Left colon (tissue), 2 donors: ENCODE data around the gene CFAP65. TPM values are rescaled to one million over a fixed set of nuclear protein-coding genes. Genes with fewer than 3 reads are reported as not detected.

Experiments used
- ATAC-seq: fragments of 200-7000 bp; cut with Tn5 transposase; one replicate; pipeline ENCODE4 v1.9.1; 2020; ENCODE audit warnings: mild to moderate bottlenecking, moderate library complexity
- DNase-seq, 2 donors: peaks; one replicate each; pipeline ENCODE4 v3.0.0-alpha.2; 2020
- intact Hi-C, 2 donors: fragments of 100-400 bp; cut with DNase I in 1 of 2; cut with micrococcal nuclease in 1 of 2; formaldehyde crosslinking; loops; one replicate each; pipeline versions ENCODE4 v1.11.2 to v1.14.0; 2022; cut with DNase I, micrococcal nuclease
- total RNA-seq, 2 donors: library from RNA; stranded (reverse); fragmentation: NEBNext Ultra II Directional; extraction: Animal tissue kit (Norgen Biotek cat#: 25700); gene quantifications; one replicate each; pipeline ENCODE4 v1.2.1, GENCODE V29; 2021
- donor health status: DM: no; HTN: no; CAD: no.
- donor health status: DM: yes; HTN: yes; CAD: no.

Gene CFAP65
- total RNA-seq, 2 donors from 2014 or later, result 0.39 to 0.76 TPM

DNA sequence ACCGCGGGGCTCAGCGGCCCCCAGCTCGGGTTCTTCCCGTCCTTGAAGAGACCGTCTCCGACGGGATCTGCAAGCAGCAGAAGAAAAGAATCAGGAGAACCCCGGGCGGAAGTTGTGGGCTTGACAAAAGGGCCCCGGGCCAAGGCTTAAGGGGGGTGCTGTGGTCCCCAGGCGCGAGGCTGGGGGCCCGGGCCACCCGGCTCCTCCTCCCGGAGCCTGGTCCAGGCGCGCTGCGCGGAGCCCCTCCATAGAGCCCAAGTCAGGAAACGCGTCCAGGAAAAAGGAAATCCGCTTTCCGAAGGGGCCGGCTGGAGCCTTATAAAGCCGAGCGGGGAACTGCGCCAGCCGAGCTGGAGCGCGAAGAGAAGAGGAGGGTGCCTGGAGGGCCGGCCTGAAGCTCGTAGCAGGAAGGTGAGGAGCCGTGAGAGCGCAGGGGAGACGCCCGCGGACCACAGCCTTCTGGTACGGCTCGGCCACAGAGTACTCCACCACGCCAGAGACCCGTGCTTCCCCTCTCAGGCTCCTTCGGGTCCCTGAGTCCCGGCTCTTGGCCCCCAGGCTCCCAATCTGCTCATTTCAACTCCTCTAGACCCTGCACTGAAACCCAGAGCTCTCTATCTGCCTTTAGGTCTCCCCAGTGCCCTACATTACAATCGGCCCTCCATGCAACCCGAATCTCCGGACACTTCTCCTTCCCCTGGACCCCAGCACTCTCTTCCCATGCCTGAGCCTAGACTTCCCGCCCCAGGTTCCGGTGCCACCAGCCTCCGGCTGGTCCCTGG is 56.9 kb downstream of the CFAP65 start:
- ATAC-seq (no peak), DNase-seq (no peak)
- intact Hi-C loops, result no loop called here

DNA sequence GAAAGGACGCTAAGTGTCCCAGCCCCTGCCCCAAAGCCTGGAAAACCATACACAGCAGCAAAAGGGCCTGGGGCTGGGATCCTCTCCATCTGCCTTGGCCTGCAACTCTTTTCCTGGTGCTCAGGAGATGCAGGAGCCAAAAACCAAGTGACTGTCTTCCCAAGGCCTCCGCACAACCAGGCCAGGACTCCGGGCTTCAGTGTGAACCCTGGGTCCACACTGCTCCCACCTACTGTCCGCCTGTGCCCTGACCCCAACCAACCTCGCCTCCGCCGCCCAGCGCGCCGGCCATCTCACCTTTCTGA is 57.4 kb downstream of the CFAP65 start:
- intact Hi-C loops, result no loop called here
- no peak for DNase-seq

DNA sequence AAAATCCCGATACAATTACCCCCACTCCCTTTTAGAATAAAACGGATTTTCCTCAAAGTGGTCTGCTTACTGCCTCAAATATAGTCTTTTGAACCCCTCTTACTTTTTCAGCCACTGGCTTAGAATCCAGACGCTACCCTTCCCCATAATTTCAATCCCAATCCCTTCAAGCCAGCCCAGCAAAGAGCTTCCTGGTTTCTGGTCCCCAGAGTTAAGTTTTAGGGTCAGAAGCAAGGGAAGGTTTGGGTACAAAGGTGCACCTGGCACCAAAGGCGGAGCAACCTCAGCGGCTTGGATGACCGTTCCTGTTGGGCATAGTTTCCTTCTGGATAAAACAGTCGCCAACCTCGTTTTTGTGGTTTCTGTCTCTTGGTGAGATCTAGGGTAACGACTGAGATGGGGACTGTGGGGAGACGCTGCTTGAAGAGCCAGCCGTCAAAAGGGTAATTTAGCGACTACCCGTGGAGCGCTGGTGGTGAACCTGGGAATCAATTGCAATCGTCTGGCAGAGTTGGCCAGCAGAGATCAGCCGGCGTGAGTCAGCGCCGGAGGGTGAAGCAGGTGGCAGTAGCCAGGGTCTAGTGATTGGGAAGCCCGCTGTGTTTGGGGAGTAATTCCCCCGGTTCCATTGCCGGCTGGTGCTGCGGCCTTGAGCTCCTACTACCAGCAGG is 57.9 kb downstream of the CFAP65 start:
- intact Hi-C loops, result no loop called here
- DNase-seq, result no peak
- ATAC-seq, result no peak

More for the DNA sequence above, 57.4 kb downstream of the CFAP65 start:
- no peak for ATAC-seq

DNA sequence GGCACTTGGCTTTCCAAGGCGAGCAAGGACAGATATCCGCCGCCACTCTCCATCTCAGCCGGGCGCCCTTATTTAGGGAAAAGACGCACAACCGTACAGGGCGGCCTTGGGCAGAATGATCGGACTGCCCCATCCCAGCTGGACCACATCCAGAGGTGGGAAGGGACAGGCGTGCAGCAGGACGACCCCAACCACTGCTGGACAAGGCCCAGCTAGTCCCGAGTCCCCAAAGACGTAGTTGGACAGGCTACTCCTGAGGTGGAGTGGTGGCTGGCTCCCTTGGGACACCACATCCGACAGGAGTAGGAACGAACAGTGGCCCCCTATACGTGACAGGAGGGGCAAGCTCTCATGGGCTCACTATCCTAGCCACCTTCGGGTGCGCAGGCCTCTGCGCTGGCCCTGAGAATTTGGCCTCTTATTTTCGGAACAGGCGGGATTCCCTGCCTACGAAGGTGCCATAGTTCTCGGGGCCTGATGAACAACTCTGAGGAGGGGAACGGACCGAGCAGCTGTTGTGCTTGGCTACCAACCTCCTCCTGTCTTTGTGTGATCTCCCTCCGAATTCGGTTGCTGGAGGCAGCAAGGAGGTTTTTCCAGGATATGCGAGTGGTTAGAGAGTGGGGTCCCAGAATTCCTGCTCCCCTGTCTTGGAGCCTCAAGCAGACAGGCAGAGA is 58.6 kb downstream of the CFAP65 start:
- DNase-seq (no peak), ATAC-seq (no peak)
- intact Hi-C loops, result no loop called here

DNA sequence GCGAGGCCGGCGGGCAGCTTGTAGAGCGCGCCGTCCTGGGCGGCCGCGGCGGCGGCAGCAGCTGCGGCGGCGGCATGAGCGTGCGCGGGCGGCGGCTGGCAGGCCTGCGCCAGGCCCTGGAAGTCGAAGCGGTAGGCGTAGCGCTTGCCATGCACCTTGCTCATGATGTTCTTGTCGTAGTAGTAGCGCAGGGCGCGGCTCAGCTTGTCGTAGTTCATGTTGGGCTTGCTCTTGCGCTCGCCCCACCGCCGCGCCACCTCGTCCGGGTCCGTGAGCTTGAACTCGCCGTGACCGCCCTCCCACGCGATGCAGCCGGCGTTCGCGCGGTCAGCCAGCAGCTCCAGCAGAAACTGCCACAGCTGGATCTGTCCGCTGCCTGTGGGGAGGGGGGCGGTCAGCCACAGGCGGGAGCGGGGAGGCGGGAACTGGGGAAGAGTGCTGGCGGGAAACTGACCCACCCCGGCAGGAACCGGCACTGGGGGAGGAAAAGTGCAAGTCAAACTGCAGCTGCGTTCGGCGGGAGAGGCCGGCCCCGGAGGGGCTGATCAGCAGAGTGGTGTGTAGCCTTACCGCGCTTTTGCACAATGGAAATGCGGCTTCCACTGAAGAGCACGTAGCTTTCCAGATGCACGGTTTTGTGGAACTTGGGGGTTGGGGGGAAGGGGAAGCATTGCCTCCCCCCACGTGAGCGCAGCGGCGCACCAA is 59.3 kb downstream of the CFAP65 start:
- ATAC-seq (peak; percentile 60), DNase-seq (peak in 1 of 2 donors; percentile 58)
- intact Hi-C loops, result no loop called here

DNA sequence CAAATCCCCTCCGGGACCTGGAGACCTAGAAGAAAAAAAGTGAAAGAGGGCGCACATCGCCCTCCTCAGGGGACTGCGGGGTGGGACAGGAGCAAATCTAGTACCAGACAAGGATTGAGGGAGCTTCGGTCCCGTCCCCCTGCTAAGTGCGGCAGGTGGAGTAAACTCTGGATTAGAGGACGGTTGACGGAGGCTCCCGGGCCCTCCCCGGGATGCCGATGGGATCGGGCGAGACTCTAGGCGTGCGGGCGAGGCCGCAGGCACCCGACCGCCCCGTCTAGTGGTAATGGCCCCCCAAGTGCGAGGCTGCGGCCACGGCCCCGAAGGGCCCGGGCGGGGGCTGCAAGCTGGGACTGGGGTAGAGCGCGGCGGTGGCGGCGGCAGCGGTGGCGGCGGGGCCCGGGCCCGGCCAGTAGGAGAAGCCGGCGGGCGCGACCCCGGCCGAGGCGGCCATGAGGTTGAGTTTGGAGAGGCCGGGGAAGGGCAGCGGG is 59.9 kb downstream of the CFAP65 start:
- ATAC-seq (no peak), DNase-seq (no peak)
- intact Hi-C loops, result no loop called here

DNA sequence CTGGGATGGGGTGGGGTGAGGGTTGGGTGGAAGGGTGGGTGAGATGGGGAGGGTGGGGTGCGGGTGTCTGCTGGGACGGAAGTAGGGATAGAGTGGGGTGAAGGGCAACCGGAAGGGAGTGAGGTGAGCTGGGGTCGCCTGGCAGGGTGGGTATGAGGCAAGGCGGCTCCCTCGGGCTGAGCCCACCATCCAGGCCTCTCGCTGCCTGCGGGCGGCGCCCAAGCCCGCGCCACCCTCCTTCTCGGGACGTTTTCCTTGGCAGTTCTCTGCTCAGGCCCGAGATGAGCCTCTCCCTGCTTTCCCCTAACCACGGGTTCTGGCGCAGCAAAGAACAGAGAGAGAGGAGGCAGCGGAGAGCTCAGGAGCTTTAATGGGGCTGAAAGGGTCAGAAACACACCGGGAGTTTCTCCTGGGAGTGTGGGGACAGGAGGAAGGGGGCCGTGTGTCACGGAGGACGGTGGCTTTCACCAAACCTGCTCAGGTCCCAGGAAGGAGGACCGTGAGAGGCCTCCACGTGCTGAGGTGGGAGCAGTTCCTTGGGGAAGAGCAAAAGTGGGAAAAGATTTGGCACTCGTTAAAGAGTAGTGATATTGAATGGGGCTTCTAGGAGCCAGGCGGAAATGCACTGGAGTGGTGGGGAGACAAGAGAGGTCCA is 60.5 kb downstream of the CFAP65 start:
- DNase-seq, result no peak
- intact Hi-C loops, result no loop called here
- no peak for ATAC-seq

DNA sequence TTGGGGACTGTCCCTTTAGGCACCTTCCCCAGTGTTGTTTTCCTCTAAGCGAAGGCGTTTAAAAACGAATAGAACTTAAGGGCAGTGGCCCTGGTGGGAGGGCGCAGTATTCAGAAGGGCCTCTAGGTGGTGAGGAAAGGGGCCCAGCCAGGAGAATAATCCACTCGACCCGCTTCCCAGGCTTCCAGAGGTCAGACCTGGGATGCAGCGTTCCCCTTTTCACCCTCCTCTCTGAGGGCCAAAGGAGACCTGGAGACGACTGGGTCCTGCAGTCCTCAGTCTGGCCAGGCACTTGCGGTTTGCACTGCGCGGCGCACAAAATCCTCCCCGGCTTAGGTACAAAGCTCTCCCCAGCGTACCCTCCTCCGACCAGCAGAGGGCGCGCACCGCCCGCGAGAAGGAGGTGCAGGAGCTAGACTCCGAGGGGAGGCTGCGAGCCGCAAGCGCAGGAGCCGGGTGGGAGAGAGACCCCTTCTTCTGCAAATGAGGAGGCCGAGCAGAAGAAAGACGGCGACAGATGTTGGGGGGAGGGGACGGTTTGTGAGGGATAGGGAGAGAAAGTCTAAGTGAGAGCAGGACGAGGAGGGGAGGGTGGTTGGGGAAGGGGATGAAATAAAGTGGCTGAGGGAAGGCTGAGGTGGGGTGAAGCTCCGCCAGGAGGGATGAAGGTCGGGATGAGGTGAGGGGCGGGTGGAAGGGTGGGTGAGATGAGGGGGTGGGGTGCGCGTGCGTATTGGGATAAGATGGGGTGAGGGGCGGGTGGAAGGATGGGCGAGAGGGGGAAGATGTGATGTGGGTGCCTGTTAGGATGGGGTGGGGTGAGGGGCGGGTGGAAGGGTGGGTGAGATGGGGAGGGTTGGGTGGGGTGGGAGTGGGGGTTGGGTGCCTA is 61.2 kb downstream of the CFAP65 start:
- peak; percentile 77 for ATAC-seq
- intact Hi-C loops, result no loop called here
- DNase-seq, result peak; percentile 78 to 90

DNA sequence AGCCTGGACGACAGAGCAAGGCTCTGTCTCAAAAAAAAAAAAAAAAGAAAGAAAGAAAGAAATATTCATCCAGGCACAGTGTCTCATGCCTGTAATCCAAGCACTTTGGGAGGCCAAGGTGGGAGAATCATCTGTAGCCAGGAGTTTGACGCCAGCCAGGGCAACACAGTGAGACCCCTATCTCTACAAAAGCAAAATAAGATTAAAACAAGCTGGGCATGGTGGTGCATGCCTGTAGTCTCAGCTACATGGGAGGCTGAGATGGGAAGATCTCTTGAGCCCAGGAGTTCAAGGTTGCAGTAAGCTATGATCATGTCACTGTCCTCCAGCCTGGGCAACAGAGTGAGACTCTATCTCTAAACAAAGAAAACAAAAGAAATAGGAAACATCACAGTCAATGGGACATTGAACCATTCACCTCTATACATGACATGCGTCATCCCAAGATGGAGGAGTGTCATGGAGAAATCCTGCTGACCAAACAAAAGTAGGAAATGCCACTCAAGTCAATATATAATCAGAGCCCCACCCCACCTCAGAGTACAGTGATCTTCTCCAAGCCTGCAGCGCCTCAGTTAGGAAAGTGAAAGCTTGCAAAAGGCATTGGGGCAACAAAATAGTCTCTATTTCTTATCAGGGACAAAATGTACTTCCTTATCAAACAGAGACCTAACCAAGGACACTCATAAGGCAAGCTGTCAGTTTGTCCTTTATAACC is 66.1 kb downstream of the CFAP65 start:
- ATAC-seq, result peak; percentile 88
- intact Hi-C loops, result no loop called here
- DNase-seq, result peak in 1 of 2 donors; percentile 77

DNA sequence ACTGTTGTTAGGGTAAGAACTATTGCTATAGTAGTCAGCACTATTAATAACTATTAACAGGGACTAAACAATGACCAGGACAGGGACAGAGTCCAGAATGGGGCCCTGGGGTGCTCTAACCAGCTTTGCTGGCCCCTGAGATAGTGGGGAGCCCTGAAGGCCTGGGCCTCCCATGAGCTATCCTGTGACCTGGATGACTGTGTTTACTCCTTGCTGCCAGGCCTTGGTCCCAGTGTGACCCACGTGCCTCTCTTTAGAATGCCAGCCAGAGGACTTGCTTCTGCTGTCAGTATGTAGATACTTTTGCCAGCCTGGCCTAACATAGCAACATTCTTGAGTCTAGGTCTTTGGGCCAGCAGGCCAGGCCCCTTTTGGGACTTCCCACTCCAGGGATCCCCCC is 70.4 kb downstream of the CFAP65 start:
- no peak for DNase-seq
- no peak for ATAC-seq
- intact Hi-C loops, result no loop called here

DNA sequence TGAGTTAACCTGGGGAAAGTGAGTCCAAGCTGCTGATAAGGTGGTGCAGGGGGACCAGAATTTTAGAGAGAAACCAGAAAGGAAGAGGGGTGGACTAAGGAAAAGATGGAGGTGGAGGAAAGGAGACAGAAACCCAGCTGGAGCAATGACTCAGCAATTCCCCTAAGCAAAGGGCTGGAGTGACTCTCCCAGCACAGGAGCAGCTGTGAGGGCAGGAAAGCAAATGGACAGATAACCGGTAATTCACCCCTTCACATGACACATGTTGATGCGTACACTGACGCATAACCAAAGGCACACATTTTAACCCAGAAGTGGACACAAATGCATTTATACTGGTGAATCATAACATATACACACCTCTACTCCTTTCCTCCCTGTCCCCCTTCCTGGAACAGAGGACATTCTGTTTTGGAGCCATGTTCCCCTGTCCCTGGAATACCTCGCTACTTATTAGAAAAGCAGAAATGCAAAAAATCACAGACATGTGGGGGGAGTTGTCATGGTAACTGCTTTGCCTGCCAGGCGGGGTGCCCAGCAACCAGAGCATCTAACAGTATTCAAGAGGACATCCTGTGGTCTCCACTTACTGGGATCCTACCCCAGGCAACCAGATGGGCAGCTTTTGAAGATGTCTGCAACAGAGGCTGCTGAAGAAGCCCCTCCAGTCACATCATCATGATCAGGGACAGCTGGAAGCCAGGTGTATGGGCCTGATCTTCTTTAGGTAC is 77.1 kb downstream of the CFAP65 start:
- DNase-seq, result no peak
- no peak for ATAC-seq
- intact Hi-C loops, result no loop called here

DNA sequence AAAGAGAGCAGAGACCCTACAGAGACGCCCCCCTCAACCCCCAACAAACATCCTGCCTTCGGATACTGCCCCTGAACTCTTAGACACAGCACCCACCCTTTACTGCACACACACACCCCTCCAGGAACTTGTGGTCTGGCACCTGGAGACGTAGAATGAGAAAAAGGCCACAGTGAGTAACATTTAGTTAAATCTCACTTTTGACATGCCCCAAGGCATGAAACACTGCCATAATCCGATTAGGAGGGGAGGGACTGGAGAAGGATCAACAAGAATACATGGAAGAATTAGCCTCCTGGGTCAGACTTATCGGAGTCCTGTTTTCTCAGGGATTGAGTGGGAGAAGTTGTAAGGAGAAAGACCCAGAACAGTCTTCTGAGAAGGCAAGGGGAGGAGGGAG is 77.7 kb downstream of the CFAP65 start:
- ATAC-seq, result no peak

DNA sequence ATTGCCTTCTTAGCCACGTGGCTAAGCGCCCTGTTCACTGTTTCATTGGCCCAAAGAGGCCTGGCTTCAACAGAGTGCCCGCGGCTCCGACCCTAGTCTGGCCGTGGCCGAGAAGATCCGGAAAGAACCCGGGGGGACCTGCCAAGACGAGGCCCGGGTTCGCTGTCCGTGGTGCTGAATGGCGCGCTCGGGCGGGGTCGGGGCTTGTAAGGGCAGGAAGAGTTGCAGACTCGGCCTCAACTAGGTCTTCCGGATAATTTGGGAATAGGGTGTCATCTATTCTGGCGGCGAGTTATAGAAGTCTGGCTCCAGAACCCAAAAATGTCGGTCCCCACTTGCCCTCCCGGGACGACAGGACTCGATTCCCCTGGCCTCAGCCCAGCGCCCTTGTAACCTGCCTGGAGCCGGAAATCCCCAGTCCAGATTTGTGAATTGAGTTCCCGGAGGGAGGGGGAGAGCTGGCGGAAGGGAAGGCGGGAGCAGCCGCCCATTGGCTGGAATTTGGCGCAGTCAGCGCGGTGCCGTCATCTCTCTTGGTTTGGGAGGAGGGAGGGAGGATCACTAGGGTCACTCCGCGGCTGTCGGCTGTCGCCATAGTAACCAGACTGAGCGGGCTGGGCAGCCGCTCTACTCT is 78.3 kb downstream of the CFAP65 start:
- ATAC-seq (peak; percentile 36), DNase-seq (peak in 1 of 2 donors; percentile 66)
- intact Hi-C loops, result no loop called here

More for the DNA sequence above, 77.7 kb downstream of the CFAP65 start:
- intact Hi-C loops, result no loop called here
- DNase-seq, result no peak

DNA sequence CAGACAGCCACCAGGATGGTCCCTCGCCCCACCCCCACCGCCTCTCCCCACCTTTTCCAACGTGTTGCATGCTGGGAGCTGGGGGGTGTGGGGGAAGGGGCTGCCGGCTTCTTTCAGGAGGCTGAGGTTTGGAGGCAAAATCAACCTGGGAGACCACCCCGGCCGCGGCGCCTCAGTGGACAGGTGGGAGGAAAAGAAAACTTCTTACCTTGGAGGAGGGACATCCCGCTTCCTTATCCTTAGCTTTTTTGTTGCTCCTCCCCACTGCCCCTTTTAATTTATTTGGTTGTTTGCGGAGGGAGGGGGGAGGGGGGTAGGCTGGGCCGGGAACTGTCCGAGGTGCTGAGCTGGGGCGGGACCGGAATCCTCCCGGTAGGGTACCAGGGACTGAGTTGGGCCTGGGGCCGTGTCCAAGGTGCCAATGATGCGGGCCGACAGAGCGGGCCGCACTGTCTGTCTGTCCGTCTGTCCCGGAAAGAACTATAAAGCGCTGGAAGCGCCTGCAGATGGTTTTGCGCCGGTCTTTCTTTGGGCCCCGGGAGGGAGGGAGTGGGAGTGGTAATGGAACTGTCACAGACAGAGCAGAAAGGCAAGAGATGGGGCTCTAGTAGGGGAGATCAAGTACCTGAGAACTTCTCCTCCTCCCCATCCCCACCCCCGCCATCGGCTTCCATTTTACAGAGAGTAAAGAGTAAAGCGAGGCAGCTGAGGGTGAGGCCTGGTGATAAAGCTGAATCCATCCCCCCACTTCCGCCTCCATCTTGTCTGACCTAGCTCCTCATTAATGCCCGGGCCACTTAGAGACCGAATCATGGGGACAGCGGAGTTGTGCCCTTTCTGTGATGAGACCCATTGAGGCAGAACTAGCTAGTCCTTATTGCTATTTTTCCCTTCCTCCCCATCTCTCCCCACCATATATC is 79.4 kb downstream of the CFAP65 start:
- intact Hi-C loops, result no loop called here
- no peak for DNase-seq
- ATAC-seq, result no peak

DNA sequence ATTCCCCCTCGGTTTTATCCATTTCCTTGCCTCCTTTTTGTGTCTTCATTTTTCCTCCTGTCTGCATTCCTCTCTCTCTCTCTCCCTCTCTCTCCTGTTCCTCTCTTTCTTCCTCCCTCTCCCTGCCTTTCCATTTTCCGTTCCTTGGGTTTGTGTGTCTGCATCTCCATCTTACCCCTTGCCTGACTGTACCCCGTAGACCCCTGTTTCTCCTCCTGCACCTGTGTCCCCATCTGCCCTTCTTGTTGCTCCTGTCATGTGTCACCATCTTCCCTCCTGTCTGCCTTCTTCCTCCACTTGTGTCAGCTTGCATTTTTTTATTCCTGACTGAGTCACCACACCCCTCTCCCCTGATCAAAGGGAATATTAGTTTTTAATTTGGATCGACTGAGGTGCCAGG is 80.1 kb downstream of the CFAP65 start:
- intact Hi-C loops, result no loop called here
- ATAC-seq, result no peak

More for the DNA sequence above, 80.1 kb downstream of the CFAP65 start:
- no peak for DNase-seq
